Upper lobe of left lung (tissue), 6 donors: Measurements from ENCODE around the gene MECP2. TPM values are rescaled to one million over a fixed set of nuclear protein-coding genes. Genes with fewer than 3 reads are reported as not detected.
"Not testable (repeated sequence)": the region's sequence is repeated elsewhere in the genome, so short reads cannot be mapped to it uniquely, and the experiment has no call there.

Source experiments
- ATAC-seq, 2 donors: fragments of 200-7000 bp; cut with Tn5 transposase; one replicate each; pipeline ENCODE4 v1.9.1; 2022; ENCODE audit warnings: mild to moderate bottlenecking in 2 of 2, moderate library complexity in 2 of 2; ENCODE audit not compliant: low FRiP score in 2 of 2
- DNase-seq, 2 donors: peaks; one replicate each; pipeline ENCODE4 v3.0.0-alpha.2; 2019 to 2020
- H3K27ac ChIP-seq, 4 donors: fragments of 200-600 bp; sonication (generic); one replicate each; pipeline ENCODE4 v1.5.1; 2016 to 2019
- H3K27me3 ChIP-seq, 4 donors: fragments of 200-600 bp; sonication (generic); one replicate each; pipeline ENCODE4 v1.5.1; 2017 to 2019
- H3K36me3 ChIP-seq, 4 donors: fragments of 200-600 bp; sonication (generic); one replicate each; pipeline ENCODE4 v1.5.1; 2016 to 2019
- H3K4me1 ChIP-seq, 4 donors: fragments of 200-600 bp; sonication (generic); one replicate each; pipeline ENCODE4 v1.5.1; 2018 to 2019
- H3K4me3 ChIP-seq, 4 donors: fragments of 200-600 bp; sonication (generic); one replicate each; pipeline ENCODE4 v1.5.1; 2017 to 2019; ENCODE audit warnings: mild to moderate bottlenecking in 2 of 4, moderate library complexity in 1 of 4
- H3K9me3 ChIP-seq, 4 donors: fragments of 200-600 bp; sonication (generic); one replicate each; pipeline ENCODE4 v1.5.1; 2018 to 2019
- CTCF ChIP-seq, 6 experiments: fragments of 450-650 bp in 4 of 6; fragments of 200-600 bp in 2 of 6; sonication (generic) in 2 of 6; IDR thresholded peaks; one replicate each; pipeline ENCODE4 v1.5.1; 2016 to 2019; ENCODE audit warnings: antibody characterized with exemption in 6 of 6
- EP300 ChIP-seq, 4 donors: sonication (generic); formaldehyde crosslinking; IDR thresholded peaks; one replicate each; pipeline ENCODE4 v1.5.1; 2017; ENCODE audit warnings: antibody characterized with exemption in 4 of 4, control low read depth in 2 of 4
- POLR2A ChIP-seq, 4 donors: fragments of 450-650 bp; IDR thresholded peaks; one replicate each; pipeline ENCODE4 v1.5.1; 2016 to 2017; ENCODE audit warnings: antibody characterized with exemption in 4 of 4, mild to moderate bottlenecking in 2 of 4
- POLR2AphosphoS5 ChIP-seq, 2 donors: sonication (generic); formaldehyde crosslinking; IDR thresholded peaks; one replicate each; pipeline ENCODE4 v1.5.1; 2017; ENCODE audit warnings: antibody characterized with exemption in 2 of 2
- WGBS, 2 donors: methylation state at CpG; one replicate each; pipeline ENCODE4 v1.1.5; 2017 to 2018; 5-methylcytosine and 5-hydroxymethylcytosine counted together
- total RNA-seq, 6 donors: library from RNA; depleted of rRNA in 4 of 6; stranded (reverse); fragments of >200 nt in 4 of 6; gene quantifications; one replicate each; pipeline versions ENCODE4 v1.1.0 to v1.2.1, GENCODE V29; 2016 to 2021
- donor health status: DM: no; HTN: no; CAD: no; lungs with moderate emphysema.
- donor health status: DM: no; HTN: yes; CAD: no; lungs with severe emphysema.

The MECP2 gene
- total RNA-seq, 6 donors from 2014 or later: 43.3 to 110 (median 59.3) TPM

GRCh38 chrX:154002215-154002719, 95.2 kb downstream of the MECP2 start:
- 82 to 94% methylated on average over 8 to 17 of the region's 17 CpGs for WGBS, 2 donors
- H3K4me3 ChIP-seq: no peak overlapping the region
- peak overlapping the region; percentile 49 to 84 (median 64) for H3K27ac ChIP-seq
- DNase-seq: peak in 1 of 2 donors; percentile 69
- H3K4me1 ChIP-seq: peaks cover 0 to 12% (median 0%) of the 10 kb centered on the region in 4 donors
- H3K27me3 ChIP-seq: no peaks in the 10 kb centered on the region
- no peaks in the 10 kb centered on the region for H3K9me3 ChIP-seq
- ATAC-seq: peak; percentile 34 to 85
- no peaks in the 10 kb centered on the region for H3K36me3 ChIP-seq
- no peak for TF ChIP-seq EP300 (IDR thresholded peaks at IDR 0.05)
- TF ChIP-seq POLR2A (IDR thresholded peaks at IDR 0.05): peak in 1 of 4 donors; percentile 44
- no peak for TF ChIP-seq POLR2AphosphoS5 (IDR thresholded peaks at IDR 0.05)

GRCh38 chrX:154000051-154000450, 97.5 kb downstream of the MECP2 start:
- peak in 1 of 2 donors; percentile 67 for DNase-seq

GRCh38 chrX:153999359-154000037, 98.0 kb downstream of the MECP2 start:
- no peak for TF ChIP-seq POLR2A (IDR thresholded peaks at IDR 0.05)
- TF ChIP-seq CTCF (IDR thresholded peaks at IDR 0.05): no peak
- TF ChIP-seq EP300 (IDR thresholded peaks at IDR 0.05): no peak
- TF ChIP-seq POLR2AphosphoS5 (IDR thresholded peaks at IDR 0.05): no peak
- Histone ChIP-seq H3K4me1 (peaks cover 0 to 12% (median 0%) of the 10 kb centered on the region in 4 donors), H3K4me3 (peak overlapping the region in 1 of 4 donors; percentile 2), H3K36me3 (no peaks in the 10 kb centered on the region), H3K27me3 (no peaks in the 10 kb centered on the region), H3K27ac (no peak overlapping the region), H3K9me3 (no peaks in the 10 kb centered on the region)
- DNase-seq (peak in 1 of 2 donors; percentile 21), ATAC-seq (peak in 1 of 2 donors; percentile 36)
- 51 to 55% methylated on average over 7 to 19 of the region's 19 CpGs for WGBS, 2 donors

More at GRCh38 chrX:154000051-154000450, 97.5 kb downstream of the MECP2 start:
- Histone ChIP-seq H3K4me1 (peaks cover 0 to 12% (median 0%) of the 10 kb centered on the region in 4 donors), H3K4me3 (no peak overlapping the region), H3K27ac (no peak overlapping the region), H3K36me3 (no peaks in the 10 kb centered on the region), H3K27me3 (no peaks in the 10 kb centered on the region), H3K9me3 (no peaks in the 10 kb centered on the region)
- 37 to 56% methylated on average over 3 to 5 of the region's 5 CpGs for WGBS, 2 donors
- no peak for TF ChIP-seq POLR2A (IDR thresholded peaks at IDR 0.05)
- no peak for TF ChIP-seq EP300 (IDR thresholded peaks at IDR 0.05)
- no peak for TF ChIP-seq CTCF (IDR thresholded peaks at IDR 0.05)
- TF ChIP-seq POLR2AphosphoS5 (IDR thresholded peaks at IDR 0.05): no peak
- peak in 1 of 2 donors; percentile 78 for ATAC-seq

- H3K4me3 ChIP-seq: no peak overlapping the region
- no peak for ATAC-seq
- TF ChIP-seq EP300 (IDR thresholded peaks at IDR 0.05) (no peak), CTCF (IDR thresholded peaks at IDR 0.05) (no peak), POLR2AphosphoS5 (IDR thresholded peaks at IDR 0.05) (no peak), POLR2A (IDR thresholded peaks at IDR 0.05) (no peak)
Measured at GRCh38 chrX:153995504-153995903, 102.0 kb downstream of the MECP2 start.

GRCh38 chrX:153994398-153994797, 103.1 kb downstream of the MECP2 start:
- not testable (repeated sequence) for H3K27ac ChIP-seq, ATAC-seq, H3K4me1 ChIP-seq, H3K36me3 ChIP-seq, DNase-seq, H3K4me3 ChIP-seq, H3K9me3 ChIP-seq, H3K27me3 ChIP-seq
- WGBS, 2 donors: 53% methylated on average over 5 of the region's 5 CpGs; no CpG with 5 or more reads in 1 of the 2 donors

More at GRCh38 chrX:153995504-153995903, 102.0 kb downstream of the MECP2 start:
- H3K27ac ChIP-seq: no peak overlapping the region
- H3K36me3 ChIP-seq: no peaks in the 10 kb centered on the region
- H3K27me3 ChIP-seq: no peaks in the 10 kb centered on the region
- H3K4me1 ChIP-seq: peaks cover 0 to 12% (median 0%) of the 10 kb centered on the region in 4 donors
- H3K9me3 ChIP-seq: peaks cover 0 to under 1% (median 0%) of the 10 kb centered on the region in 4 donors
- no peak for DNase-seq
- 95 to 100% methylated on average over 6 to 8 of the region's 8 CpGs for WGBS, 2 donors
